DMS 273 (cell line): ENCODE data around the gene SLC8A2.

Source experiments
- DNase-seq: peaks from one replicate; lab custom pipeline; 2025; ENCODE audit not compliant: unreplicated experiment; lab: John Stamatoyannopoulos, UW

Gene SLC8A2

GRCh38 chr19:47503826-47504150, 32.1 kb upstream of the SLC8A2 start:
- no peak for DNase-seq

GRCh38 chr19:47503130-47503825, 31.6 kb upstream of the SLC8A2 start:
- no peak for DNase-seq

- peak; percentile 78 for DNase-seq
Observed at GRCh38 chr19:47499863-47500830, 28.5 kb upstream of the SLC8A2 start.

- DNase-seq = peak; percentile 64
Observed at GRCh38 chr19:47499371-47499770, 27.7 kb upstream of the SLC8A2 start.

GRCh38 chr19:47498561-47498960, 26.9 kb upstream of the SLC8A2 start:
- no peak for DNase-seq

- DNase-seq = peak; percentile 73
Observed at GRCh38 chr19:47497821-47498520, 26.3 kb upstream of the SLC8A2 start.

- DNase-seq = peak; percentile 94
Observed at GRCh38 chr19:47497050-47497766, 25.5 kb upstream of the SLC8A2 start.

- peak; percentile 66 for DNase-seq
Observed at GRCh38 chr19:47495478-47496372, 24.0 kb upstream of the SLC8A2 start.

GRCh38 chr19:47494729-47495128, 23.0 kb upstream of the SLC8A2 start:
- peak; percentile 98 for DNase-seq

GRCh38 chr19:47494211-47494547, 22.5 kb upstream of the SLC8A2 start:
- peak; percentile 44 for DNase-seq

- DNase-seq = no peak
Observed at GRCh38 chr19:47493378-47494210, 21.9 kb upstream of the SLC8A2 start.

GRCh38 chr19:47492571-47493377, 21.1 kb upstream of the SLC8A2 start:
- no peak for DNase-seq

- DNase-seq = peak; percentile 50
Observed at GRCh38 chr19:47492137-47492533, 20.4 kb upstream of the SLC8A2 start.

GRCh38 chr19:47491358-47492136, 19.9 kb upstream of the SLC8A2 start:
- no peak for DNase-seq

- no peak for DNase-seq
Observed at GRCh38 chr19:47490847-47491246, 19.2 kb upstream of the SLC8A2 start.

GRCh38 chr19:47490031-47490430, 18.3 kb upstream of the SLC8A2 start:
- DNase-seq = no peak

GRCh38 chr19:47489072-47489914, 17.6 kb upstream of the SLC8A2 start:
- DNase-seq = peak; percentile 68
